ENCODE data around the gene VANGL2. TPM values are rescaled to one million over a fixed set of nuclear protein-coding genes. Genes with fewer than 3 reads are reported as not detected.
A peak's percentile ranks its signal among the peaks of the same experiment; 100 is the strongest.

The VANGL2 gene
- total and polyA plus RNA-seq, 2 of the 8 experiments (the other 6 are each of a cell fraction or from before 2014, with no cell fraction given) = 62.5 to 118 TPM

DNA sequence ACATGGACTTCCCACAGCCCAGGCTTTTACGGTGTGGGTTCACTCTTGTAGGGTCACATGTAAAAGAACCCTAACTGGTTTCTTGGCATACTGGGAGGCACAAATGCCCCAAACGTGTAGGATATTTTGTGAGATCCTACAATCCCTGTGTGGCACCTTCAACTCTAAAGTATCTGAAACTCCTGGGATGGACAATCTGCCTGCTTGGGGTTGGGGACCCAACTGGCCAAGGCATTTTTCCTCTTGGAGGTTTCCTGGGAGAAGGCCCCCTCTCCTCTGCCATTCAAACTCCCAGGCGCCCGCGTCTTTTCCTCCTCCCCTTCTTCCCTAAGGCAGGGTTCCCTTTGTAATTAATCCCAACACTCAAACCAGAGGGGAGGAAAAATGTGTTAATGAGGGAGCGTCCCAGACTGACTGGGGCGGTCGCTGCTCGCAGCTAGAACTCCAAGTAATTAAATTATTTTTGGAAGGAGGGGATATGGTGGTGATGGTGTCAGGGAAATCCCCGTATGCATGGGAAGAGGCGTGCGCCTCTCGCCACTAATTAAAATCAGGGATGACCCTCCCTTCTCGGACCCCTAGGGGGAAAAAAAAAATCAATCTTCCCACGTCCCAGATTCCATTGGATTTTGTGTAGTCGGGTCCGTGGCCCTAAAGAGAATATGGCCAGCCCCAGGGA is 681 bp upstream of the VANGL2 start:
- H4K20me1 ChIP-seq (replicated peaks in 1 of 2; ENCODE audit: control insufficient read depth in 1 of 2, insufficient read depth in 2 of 2, low read length in 2 of 2) = peaks cover 0 to 7% of the 10 kb centered on the region in 2 experiments
- H3K27me3 ChIP-seq (replicated peaks in 1 of 4; ENCODE audit: control insufficient read depth in 3 of 4, extremely low read depth in 1 of 4, insufficient read depth in 3 of 4, low read length in 3 of 4) = no peaks in the 10 kb centered on the region; a peak in 1 of 7 replicates
- H3K56ac ChIP-seq (replicated peaks; ENCODE audit: insufficient read length, low read depth, low read length) = peak overlapping the region; percentile 85
- no peak overlapping the region for H3K14ac ChIP-seq (ENCODE audit: insufficient read length)
- H3K79me2 ChIP-seq (ENCODE audit: control insufficient read depth in 1 of 2, insufficient read depth in 2 of 2, low read length in 2 of 2) = peaks cover 21 to 37% of the 10 kb centered on the region in 2 experiments
- peak overlapping the region; percentile 96 for H3K18ac ChIP-seq (ENCODE audit: extremely low read depth, low read length)
- no peak overlapping the region for H2BK12ac ChIP-seq (ENCODE audit: low read depth, low read length)
- peak overlapping the region; percentile 41 for H2BK120ac ChIP-seq (replicated peaks; ENCODE audit: low read depth, low read length)
- CTCF ChIA-PET (ENCODE audit: partially characterized antibody) = no interaction called here
- peak overlapping the region; percentile 88; the same call in 1 of the 2 replicates for H4K8ac ChIP-seq (ENCODE audit: extremely low read depth, insufficient read depth, low read length)
- peaks cover 14% of the 10 kb centered on the region for H3K79me1 ChIP-seq (ENCODE audit: low read depth, low read length)
- H2AFZ ChIP-seq (ENCODE audit: low read length) = no peak overlapping the region; the same call in 1 of the 2 replicates
- 0 out of 2 replicates have a peak overlapping the region, but pooled peaks have one; percentile 28 for H2BK20ac ChIP-seq (ENCODE audit: low read length)
- peak overlapping the region; percentile 51 to 74 (median 68) for H3K4me3 ChIP-seq (ENCODE audit: extremely low read depth in 1 of 4, insufficient read depth in 2 of 4, low read depth in 3 of 4, low read length in 4 of 4)
- peak overlapping the region in 3 of 4 experiments; percentile 54 to 64 (median 58); a peak in 6 of 7 replicates for H3K9ac ChIP-seq (replicated peaks in 1 of 4; ENCODE audit: extremely low read depth in 1 of 4, low read depth in 3 of 4, low read length in 3 of 4)
- peaks cover 10% of the 10 kb centered on the region for H3K23me2 ChIP-seq (ENCODE audit: low read depth, low read length)
- H2BK15ac ChIP-seq (ENCODE audit: low read length) = peak overlapping the region; percentile 22; the same call in 1 of the 2 replicates
- H4K5ac ChIP-seq (ENCODE audit: insufficient read length, low read depth, low read length) = peak overlapping the region; percentile 93
- POLR2A ChIA-PET (ENCODE audit: partially characterized antibody) = interaction anchor here (0.8 to 2.0 kb wide), 5 partner anchors 10 to 231 kb away, joined by 4 to 9 read pairs (median 5); no protein-coding TSS in a partner anchor
- H3K4me2 ChIP-seq (ENCODE audit: insufficient read depth in 1 of 2, low read depth in 2 of 2, low read length in 2 of 2) = peak overlapping the region; percentile 95 to 98
- peaks cover 10 to 35% (median 21%) of the 10 kb centered on the region in 4 experiments for H3K4me1 ChIP-seq (replicated peaks in 1 of 4; ENCODE audit: control insufficient read depth in 3 of 4, insufficient read depth in 4 of 4, low read length in 3 of 4)
- peak overlapping the region; percentile 81 for H3K27ac ChIP-seq (ENCODE audit: low read depth, low read length)
- no peak overlapping the region for H3K23ac ChIP-seq (ENCODE audit: insufficient read length)
- FAIRE-seq = no peak
- 5% methylated on average over 17 of the region's 17 CpGs; no CpG with 5 or more reads in 1 of the 2 experiments for WGBS, 2 experiments (ENCODE audit: extremely low coverage in 1 of 2, insufficient coverage in 1 of 2, insufficient read length in 1 of 2, insufficient replicate concordance in 2 of 2, low coverage in 1 of 2, low lambda C conversion rate in 2 of 2, missing lambda C conversion rate in 1 of 2)
- DNase-seq (ENCODE audit: low read depth in 1 of 2, low spot score in 2 of 2) = no peak
- peak overlapping the region; percentile 25 for H3K4ac ChIP-seq (replicated peaks; ENCODE audit: insufficient read length, low read depth, low read length)
- H3K9me3 ChIP-seq (ENCODE audit: insufficient read depth in 2 of 2, low read depth in 1 of 2, low read length in 1 of 2) = no peaks in the 10 kb centered on the region
- H2BK5ac ChIP-seq (ENCODE audit: low read depth, low read length) = peak overlapping the region; percentile 87
- no peak overlapping the region for H2AK5ac ChIP-seq (ENCODE audit: low read depth, low read length)
- peak overlapping the region; percentile 49 for H4K91ac ChIP-seq (replicated peaks; ENCODE audit: insufficient read length, low read length)
- H3K36me3 ChIP-seq (ENCODE audit: control insufficient read depth in 2 of 4, insufficient read depth in 4 of 4, low read length in 3 of 4) = no peaks in the 10 kb centered on the region
- TF ChIP-seq EP300 (IDR thresholded peaks at IDR 0.05; ENCODE audit: borderline replicate concordance in 1 of 2, low read depth in 2 of 2, low read length in 2 of 2) = no peak
- no peak for TF ChIP-seq TEAD4 (IDR thresholded peaks at IDR 0.05; ENCODE audit: low read depth, low read length)
- no peak for TF ChIP-seq HDAC6 (IDR thresholded peaks at IDR 0.05; ENCODE audit: low read depth, low read length)
- TF ChIP-seq TBP (IDR thresholded peaks at IDR 0.05; ENCODE audit: low read depth, low read length) = no peak
- TF ChIP-seq EGR1 (IDR thresholded peaks at IDR 0.05; ENCODE audit: borderline replicate concordance, low read depth, low read length) = no peak
- TF ChIP-seq NANOG (IDR thresholded peaks at IDR 0.05; ENCODE audit: insufficient read depth, low read depth, low read length, poor library complexity, severe bottlenecking) = no peak
- TF ChIP-seq, protein P1, sequence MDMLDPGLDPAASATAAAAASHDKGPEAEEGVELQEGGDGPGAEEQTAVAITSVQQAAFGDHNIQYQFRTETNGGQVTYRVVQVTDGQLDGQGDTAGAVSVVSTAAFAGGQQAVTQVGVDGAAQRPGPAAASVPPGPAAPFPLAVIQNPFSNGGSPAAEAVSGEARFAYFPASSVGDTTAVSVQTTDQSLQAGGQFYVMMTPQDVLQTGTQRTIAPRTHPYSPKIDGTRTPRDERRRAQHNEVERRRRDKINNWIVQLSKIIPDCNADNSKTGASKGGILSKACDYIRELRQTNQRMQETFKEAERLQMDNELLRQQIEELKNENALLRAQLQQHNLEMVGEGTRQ (IDR thresholded peaks at IDR 0.05; ENCODE audit: low read length) = no peak
- no peak for TF ChIP-seq RAD21 (IDR thresholded peaks at IDR 0.05 in 1 of 2, conservative IDR thresholded peaks at IDR 0.05 in 1 of 2; ENCODE audit: low read depth in 2 of 2, low read length in 2 of 2)
- TF ChIP-seq POLR2AphosphoS5 (IDR thresholded peaks at IDR 0.05; ENCODE audit: low read depth, low read length) = no peak
- TF ChIP-seq ZNF274 (IDR thresholded peaks at IDR 0.05; ENCODE audit: borderline replicate concordance, extremely low read depth, low read length) = no peak
- no peak for TF ChIP-seq CREB1 (IDR thresholded peaks at IDR 0.05)
